Measurements from ENCODE around the gene GNB2.

DNA sequence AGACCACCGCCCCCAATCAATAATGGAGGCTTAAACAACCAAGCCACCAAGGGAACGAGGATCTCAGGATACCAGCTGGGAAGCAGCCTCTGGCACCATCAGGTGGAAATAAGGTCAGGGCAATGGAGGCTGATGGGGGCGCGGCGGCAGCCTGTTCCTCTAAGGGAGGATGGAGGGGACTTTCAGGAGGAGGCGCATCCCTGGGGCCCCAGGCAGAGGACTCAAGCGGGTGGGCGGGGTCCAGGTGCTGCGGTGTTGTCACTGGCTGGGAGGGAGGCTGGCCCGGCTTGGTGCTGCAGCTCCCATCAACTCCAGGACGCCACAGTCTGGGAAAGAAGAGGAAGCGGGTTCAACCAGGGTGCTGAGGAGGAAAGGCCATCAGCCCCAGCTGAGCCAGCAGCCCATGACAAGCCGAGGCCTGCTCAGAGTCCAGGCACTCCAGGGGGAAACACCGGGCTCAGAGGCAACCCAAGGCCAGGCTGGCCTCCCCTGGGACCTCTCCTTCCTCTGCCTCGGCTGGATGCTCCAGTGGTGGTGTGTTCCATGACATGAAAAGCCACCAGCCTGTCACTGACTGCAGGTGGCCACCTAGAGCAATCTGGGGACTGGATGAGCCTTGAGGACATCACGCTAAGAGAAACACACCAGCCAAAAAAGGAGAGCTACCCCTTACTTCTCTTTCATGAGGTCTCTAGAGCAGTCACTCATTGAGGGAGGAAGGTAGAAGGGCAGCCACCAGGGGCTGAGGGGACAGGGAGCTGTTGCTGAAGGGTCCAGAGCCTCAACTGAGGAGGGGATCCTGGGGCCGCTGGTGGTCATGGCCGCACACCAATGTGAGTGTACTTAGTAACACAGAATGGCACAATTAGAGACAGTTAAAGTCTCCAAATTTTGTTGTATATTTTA, 15.9 kb downstream of the GNB2 start:
- no peak for TF ChIP-seq POLR2A (IDR thresholded peaks at IDR 0.05)
- TF ChIP-seq, protein P1, sequence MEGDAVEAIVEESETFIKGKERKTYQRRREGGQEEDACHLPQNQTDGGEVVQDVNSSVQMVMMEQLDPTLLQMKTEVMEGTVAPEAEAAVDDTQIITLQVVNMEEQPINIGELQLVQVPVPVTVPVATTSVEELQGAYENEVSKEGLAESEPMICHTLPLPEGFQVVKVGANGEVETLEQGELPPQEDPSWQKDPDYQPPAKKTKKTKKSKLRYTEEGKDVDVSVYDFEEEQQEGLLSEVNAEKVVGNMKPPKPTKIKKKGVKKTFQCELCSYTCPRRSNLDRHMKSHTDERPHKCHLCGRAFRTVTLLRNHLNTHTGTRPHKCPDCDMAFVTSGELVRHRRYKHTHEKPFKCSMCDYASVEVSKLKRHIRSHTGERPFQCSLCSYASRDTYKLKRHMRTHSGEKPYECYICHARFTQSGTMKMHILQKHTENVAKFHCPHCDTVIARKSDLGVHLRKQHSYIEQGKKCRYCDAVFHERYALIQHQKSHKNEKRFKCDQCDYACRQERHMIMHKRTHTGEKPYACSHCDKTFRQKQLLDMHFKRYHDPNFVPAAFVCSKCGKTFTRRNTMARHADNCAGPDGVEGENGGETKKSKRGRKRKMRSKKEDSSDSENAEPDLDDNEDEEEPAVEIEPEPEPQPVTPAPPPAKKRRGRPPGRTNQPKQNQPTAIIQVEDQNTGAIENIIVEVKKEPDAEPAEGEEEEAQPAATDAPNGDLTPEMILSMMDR (IDR thresholded peaks at IDR 0.05): no peak

Measured in testis (tissue), 2 donors.